GM12878 (cell line): ENCODE data around the gene COL11A2. TPM values are rescaled to one million over a fixed set of nuclear protein-coding genes. Genes with fewer than 3 reads are reported as not detected.

Experiments
- ATF7 ChIP-seq: fragments of 450-650 bp; IDR thresholded peaks from 2 replicates; pipeline ENCODE4 v1.6.1; 2016; ENCODE audit warnings: low read depth, mild to moderate bottlenecking
- BHLHE40 ChIP-seq, 2 experiments: fragments of 450-650 bp in 1 of 2; IDR thresholded peaks; 2 replicates each; pipeline ENCODE4 v1.6.1; 2011 to 2017; ENCODE audit warnings: low read depth in 2 of 2, borderline replicate concordance in 1 of 2, improper control_type of control experiment in 1 of 2, low read length in 1 of 2, mild to moderate bottlenecking in 1 of 2
- CHD4 ChIP-seq: fragments of 200-600 bp; sonication (generic); IDR thresholded peaks from 2 replicates; pipeline ENCODE4 v1.6.1; 2016; ENCODE audit warnings: mild to moderate bottlenecking
- EGR1 ChIP-seq, 2 experiments: IDR thresholded peaks; 1 replicate in 1 of 2; 2 replicates in 1 of 2; pipeline ENCODE4 v1.6.1; 2011 to 2012; ENCODE audit warnings: low read depth in 2 of 2, low read length in 2 of 2, borderline replicate concordance in 1 of 2, mild to moderate bottlenecking in 1 of 2, moderate library complexity in 1 of 2
- FOXK2 ChIP-seq: fragments of 450-650 bp; IDR thresholded peaks from 2 replicates; pipeline ENCODE4 v1.6.1; 2017; ENCODE audit warnings: mild to moderate bottlenecking, moderate library complexity
- IRF4 ChIP-seq: IDR thresholded peaks from 2 replicates; pipeline ENCODE4 v1.6.1; 2011; ENCODE audit warnings: low read depth, low read length
- JUNB ChIP-seq: IDR thresholded peaks from 2 replicates; pipeline ENCODE4 v1.6.1; 2016; ENCODE audit warnings: antibody characterized with exemption, mild to moderate bottlenecking
- KDM1A ChIP-seq: fragments of 200-600 bp; sonication (generic); IDR thresholded peaks from 2 replicates; pipeline ENCODE4 v1.6.1; 2016; ENCODE audit warnings: borderline replicate concordance
- MTA3 ChIP-seq: IDR thresholded peaks from 2 replicates; pipeline ENCODE4 v1.6.1; 2012; ENCODE audit warnings: low read length, inconsistent platforms, borderline replicate concordance
- NR2C1 ChIP-seq: fragments of 450-650 bp; IDR thresholded peaks from 2 replicates; pipeline ENCODE4 v1.6.1; 2017; ENCODE audit warnings: antibody characterized with exemption, mild to moderate bottlenecking, moderate library complexity
- POLR2A ChIP-seq: IDR thresholded peaks from 2 replicates; pipeline ENCODE4 v1.6.1; 2011; ENCODE audit warnings: low read depth, mild to moderate bottlenecking, low read length
- POLR2AphosphoS5 ChIP-seq: IDR thresholded peaks from 2 replicates; pipeline ENCODE4 v1.6.1; 2011; ENCODE audit warnings: mild to moderate bottlenecking, low read length, inconsistent platforms
- RB1 ChIP-seq: fragments of 450-650 bp; formaldehyde crosslinking; IDR thresholded peaks from 2 replicates; pipeline ENCODE4 v1.6.1; 2017; ENCODE audit warnings: mild to moderate bottlenecking, borderline replicate concordance
- RELA ChIP-seq: fragments of 450-650 bp; IDR thresholded peaks from 2 replicates; pipeline ENCODE4 v1.8.0; 2014; ENCODE audit warnings: borderline replicate concordance; ENCODE audit not compliant: partially characterized antibody
- SMC3 ChIP-seq: IDR thresholded peaks from 2 replicates; pipeline ENCODE4 v1.6.1; 2011; ENCODE audit warnings: low read length, improper control_type of control experiment, borderline replicate concordance
- SP1 ChIP-seq: IDR thresholded peaks from one replicate; pipeline ENCODE4 v1.6.1; 2011; ENCODE audit warnings: low read depth, low read length
- SREBF2 ChIP-seq: IDR thresholded peaks from 2 replicates; pipeline ENCODE4 v1.6.1; 2012; ENCODE audit warnings: mild to moderate bottlenecking, low read length
- SRF ChIP-seq, 2 experiments: IDR thresholded peaks; 2 replicates each; pipeline ENCODE4 v1.6.1; 2011; ENCODE audit warnings: low read depth in 2 of 2, low read length in 2 of 2, mild to moderate bottlenecking in 1 of 2, moderate library complexity in 1 of 2
- SUZ12 ChIP-seq: fragments of 200-600 bp; sonication (generic); IDR thresholded peaks from one replicate; pipeline ENCODE4 v1.6.1; 2018; ENCODE audit warnings: antibody characterized with exemption, mild to moderate bottlenecking; ENCODE audit not compliant: unreplicated experiment
- TCF7 ChIP-seq: IDR thresholded peaks from 2 replicates; pipeline ENCODE4 v1.6.1; 2014; ENCODE audit warnings: antibody characterized with exemption, borderline replicate concordance
- ZNF622 ChIP-seq: fragments of 450-650 bp; IDR thresholded peaks from 2 replicates; pipeline ENCODE4 v1.6.1; 2017; ENCODE audit warnings: mild to moderate bottlenecking, inconsistent platforms
- polyA plus RNA-seq, 11 experiments: library from polyadenylated mRNA; depleted of rRNA in 4 of 11; unstranded in 6 of 11; stranded (reverse) in 5 of 11; fragments of >200 nt; fragmentation: Nextera tagmentation in 4 of 11; fragmentation: Illumina TruSeq in 1 of 11; extraction: Ambion mirVana in 4 of 11; extraction: Trizol in 1 of 11; gene quantifications; 1 replicate in 1 of 11; 2 replicates in 10 of 11; pipeline versions ENCODE4 v1.2.1 to v1.2.3, GENCODE V29; 2011 to 2016; ENCODE audit warnings: inconsistent platforms in 2 of 11, missing spikeins in 2 of 11, low read depth in 1 of 11
- total RNA-seq, 4 experiments: library from RNA; depleted of rRNA in 3 of 4; stranded (reverse); fragments of >200 nt in 3 of 4; fragmentation: Illumina TruSeq in 1 of 4; extraction: Trizol in 1 of 4; gene quantifications; 2 replicates each; pipeline versions ENCODE4 v1.2.1 to v1.2.3, GENCODE V29; 2013 to 2021
- TF ChIP-seq, protein P1 (sequence below): fragments of 450-650 bp; IDR thresholded peaks from 2 replicates; pipeline ENCODE4 v1.6.1; 2017; ENCODE audit warnings: mild to moderate bottlenecking, moderate library complexity
- TF ChIP-seq, protein P2 (sequence below): fragments of 450-650 bp; IDR thresholded peaks from 2 replicates; pipeline ENCODE4 v1.6.1; 2017; ENCODE audit warnings: mild to moderate bottlenecking
- TF ChIP-seq, protein P3 (sequence below): IDR thresholded peaks from 2 replicates; pipeline ENCODE4 v1.6.1; 2011; ENCODE audit warnings: borderline replicate concordance, low read depth, mild to moderate bottlenecking, moderate library complexity, low read length; ENCODE audit not compliant: insufficient read depth, poor library complexity, severe bottlenecking

The COL11A2 gene
- total and polyA plus RNA-seq, 10 of the 15 experiments (the other 5 are each of a cell fraction or from before 2014, with no cell fraction given) = 0.03 to 0.83 (median 0.22) TPM; not detected in 1

DNA sequence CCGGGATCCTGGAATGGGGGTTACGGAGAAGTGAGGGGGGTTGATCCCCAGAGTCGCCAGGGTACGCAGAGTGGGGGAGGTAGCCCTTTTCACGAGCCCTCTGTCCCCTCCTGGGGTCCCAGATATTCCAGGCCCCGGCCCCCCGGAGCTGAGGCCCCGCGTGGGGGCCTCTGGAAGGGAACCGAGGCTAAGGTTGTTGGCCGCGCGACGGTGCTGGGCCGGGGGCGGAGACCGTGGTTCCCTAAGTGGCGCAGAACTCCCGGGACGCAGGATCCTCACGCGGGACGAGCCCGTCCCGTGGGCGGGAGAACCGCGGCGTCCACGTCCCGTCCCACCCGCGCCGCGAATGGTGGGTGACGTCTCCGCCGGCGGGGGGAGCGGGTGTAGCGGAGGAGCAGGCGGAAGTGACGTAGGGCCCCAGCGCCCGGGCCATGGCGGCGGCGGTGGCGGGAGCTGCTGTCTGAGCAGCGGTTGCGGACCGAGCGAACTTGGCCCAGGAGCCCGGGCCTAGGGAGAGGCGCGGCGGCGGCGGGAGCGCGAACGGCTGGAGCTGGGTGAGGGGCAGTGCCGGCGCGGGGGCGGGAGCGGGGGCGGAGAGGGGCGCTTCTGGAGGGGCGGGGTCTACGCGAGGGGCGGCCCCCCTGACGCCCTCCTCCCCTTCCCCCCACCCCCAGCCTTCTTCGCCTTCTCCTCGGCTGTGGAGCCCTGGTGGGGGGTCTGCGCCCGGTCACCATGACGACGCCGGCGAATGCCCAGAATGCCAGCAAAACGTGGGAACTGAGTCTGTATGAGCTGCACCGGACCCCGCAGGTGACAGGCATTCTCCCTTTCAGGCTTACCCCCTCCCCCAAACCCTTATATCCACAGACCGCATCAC, 16.1 kb upstream of the COL11A2 start, which contains the start of gene RING1 (continued):
- TF ChIP-seq, protein P1, sequence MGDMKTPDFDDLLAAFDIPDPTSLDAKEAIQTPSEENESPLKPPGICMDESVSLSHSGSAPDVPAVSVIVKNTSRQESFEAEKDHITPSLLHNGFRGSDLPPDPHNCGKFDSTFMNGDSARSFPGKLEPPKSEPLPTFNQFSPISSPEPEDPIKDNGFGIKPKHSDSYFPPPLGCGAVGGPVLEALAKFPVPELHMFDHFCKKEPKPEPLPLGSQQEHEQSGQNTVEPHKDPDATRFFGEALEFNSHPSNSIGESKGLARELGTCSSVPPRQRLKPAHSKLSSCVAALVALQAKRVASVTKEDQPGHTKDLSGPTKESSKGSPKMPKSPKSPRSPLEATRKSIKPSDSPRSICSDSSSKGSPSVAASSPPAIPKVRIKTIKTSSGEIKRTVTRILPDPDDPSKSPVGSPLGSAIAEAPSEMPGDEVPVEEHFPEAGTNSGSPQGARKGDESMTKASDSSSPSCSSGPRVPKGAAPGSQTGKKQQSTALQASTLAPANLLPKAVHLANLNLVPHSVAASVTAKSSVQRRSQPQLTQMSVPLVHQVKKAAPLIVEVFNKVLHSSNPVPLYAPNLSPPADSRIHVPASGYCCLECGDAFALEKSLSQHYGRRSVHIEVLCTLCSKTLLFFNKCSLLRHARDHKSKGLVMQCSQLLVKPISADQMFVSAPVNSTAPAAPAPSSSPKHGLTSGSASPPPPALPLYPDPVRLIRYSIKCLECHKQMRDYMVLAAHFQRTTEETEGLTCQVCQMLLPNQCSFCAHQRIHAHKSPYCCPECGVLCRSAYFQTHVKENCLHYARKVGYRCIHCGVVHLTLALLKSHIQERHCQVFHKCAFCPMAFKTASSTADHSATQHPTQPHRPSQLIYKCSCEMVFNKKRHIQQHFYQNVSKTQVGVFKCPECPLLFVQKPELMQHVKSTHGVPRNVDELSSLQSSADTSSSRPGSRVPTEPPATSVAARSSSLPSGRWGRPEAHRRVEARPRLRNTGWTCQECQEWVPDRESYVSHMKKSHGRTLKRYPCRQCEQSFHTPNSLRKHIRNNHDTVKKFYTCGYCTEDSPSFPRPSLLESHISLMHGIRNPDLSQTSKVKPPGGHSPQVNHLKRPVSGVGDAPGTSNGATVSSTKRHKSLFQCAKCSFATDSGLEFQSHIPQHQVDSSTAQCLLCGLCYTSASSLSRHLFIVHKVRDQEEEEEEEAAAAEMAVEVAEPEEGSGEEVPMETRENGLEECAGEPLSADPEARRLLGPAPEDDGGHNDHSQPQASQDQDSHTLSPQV = no peak
- TF ChIP-seq CHD4 (peak; percentile 95; the same call in 1 of the 2 replicates), JUNB (no peak), BHLHE40 (IDR thresholded peaks at IDR 0.05; ENCODE audit: borderline replicate concordance in 1 of 2, low read depth in 2 of 2, low read length in 1 of 2) (peak; percentile 23 to 73; a peak in 2 of 4 replicates), TCF7 (no peak), EGR1 (IDR thresholded peaks at IDR 0.05; ENCODE audit: borderline replicate concordance in 1 of 2, low read depth in 2 of 2, low read length in 2 of 2) (peak in 1 of 2 experiments; percentile 85; a peak in 2 of 3 replicates), MTA3 (no peak), RB1 (peak; percentile 79; the same call in 1 of the 2 replicates), NR2C1 (no peak), FOXK2 (no peak), POLR2AphosphoS5 (peak; percentile 89), ZNF622 (no peak), KDM1A (no peak), SREBF2 (no peak), RELA (peak; percentile 16), SRF (IDR thresholded peaks at IDR 0.05; ENCODE audit: low read depth in 2 of 2, low read length in 2 of 2) (0 out of 4 replicates have a peak, but pooled peaks of 1 of the 2 experiments have one; percentile 17), SP1 (peak; percentile 27), ATF7 (peak; percentile 71), POLR2A (peak; percentile 98), SMC3 (no peak), SUZ12 (no peak), IRF4 (no peak)
- TF ChIP-seq, protein P2, sequence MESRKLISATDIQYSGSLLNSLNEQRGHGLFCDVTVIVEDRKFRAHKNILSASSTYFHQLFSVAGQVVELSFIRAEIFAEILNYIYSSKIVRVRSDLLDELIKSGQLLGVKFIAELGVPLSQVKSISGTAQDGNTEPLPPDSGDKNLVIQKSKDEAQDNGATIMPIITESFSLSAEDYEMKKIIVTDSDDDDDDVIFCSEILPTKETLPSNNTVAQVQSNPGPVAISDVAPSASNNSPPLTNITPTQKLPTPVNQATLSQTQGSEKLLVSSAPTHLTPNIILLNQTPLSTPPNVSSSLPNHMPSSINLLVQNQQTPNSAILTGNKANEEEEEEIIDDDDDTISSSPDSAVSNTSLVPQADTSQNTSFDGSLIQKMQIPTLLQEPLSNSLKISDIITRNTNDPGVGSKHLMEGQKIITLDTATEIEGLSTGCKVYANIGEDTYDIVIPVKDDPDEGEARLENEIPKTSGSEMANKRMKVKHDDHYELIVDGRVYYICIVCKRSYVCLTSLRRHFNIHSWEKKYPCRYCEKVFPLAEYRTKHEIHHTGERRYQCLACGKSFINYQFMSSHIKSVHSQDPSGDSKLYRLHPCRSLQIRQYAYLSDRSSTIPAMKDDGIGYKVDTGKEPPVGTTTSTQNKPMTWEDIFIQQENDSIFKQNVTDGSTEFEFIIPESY = no peak
- TF ChIP-seq, protein P3, sequence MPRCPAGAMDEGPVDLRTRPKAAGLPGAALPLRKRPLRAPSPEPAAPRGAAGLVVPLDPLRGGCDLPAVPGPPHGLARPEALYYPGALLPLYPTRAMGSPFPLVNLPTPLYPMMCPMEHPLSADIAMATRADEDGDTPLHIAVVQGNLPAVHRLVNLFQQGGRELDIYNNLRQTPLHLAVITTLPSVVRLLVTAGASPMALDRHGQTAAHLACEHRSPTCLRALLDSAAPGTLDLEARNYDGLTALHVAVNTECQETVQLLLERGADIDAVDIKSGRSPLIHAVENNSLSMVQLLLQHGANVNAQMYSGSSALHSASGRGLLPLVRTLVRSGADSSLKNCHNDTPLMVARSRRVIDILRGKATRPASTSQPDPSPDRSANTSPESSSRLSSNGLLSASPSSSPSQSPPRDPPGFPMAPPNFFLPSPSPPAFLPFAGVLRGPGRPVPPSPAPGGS = peak; percentile 17
